Measurements from ENCODE around the gene P2RY8. TPM values are rescaled to one million over a fixed set of nuclear protein-coding genes. Genes with fewer than 3 reads are reported as not detected.
A peak's percentile ranks its signal among the peaks of the same experiment; 100 is the strongest.

P2RY8 gene
- total and polyA plus RNA-seq, 2 donors (not counting 1 experiment from before 2014, with no cell fraction given): 72.3 to 142 TPM

GRCh38 chrX:1528884-1529203 lies 8.1 kb downstream of the P2RY8 start:
- Histone ChIP-seq H3K9me3 (ENCODE audit: control extremely low read depth in 1 of 3, control insufficient read depth in 2 of 3, insufficient read depth in 1 of 3, low read length in 2 of 3) (no peaks in the 10 kb centered on the region), H3K27ac (ENCODE audit: low read length in 2 of 2) (no peak overlapping the region), H3K4me3 (ENCODE audit: control extremely low read depth in 1 of 5, extremely low read depth in 1 of 5, insufficient read depth in 1 of 5, low read depth in 2 of 5, low read length in 4 of 5) (no peak overlapping the region), H3K36me3 (replicated peaks in 1 of 2; ENCODE audit: control extremely low read depth in 1 of 2, control insufficient read depth in 1 of 2, extremely low read depth in 1 of 2, insufficient read depth in 2 of 2, low read length in 1 of 2) (peaks cover 2 to 53% of the 10 kb centered on the region in 2 experiments), H3K27me3 (replicated peaks in 1 of 4; ENCODE audit: control extremely low read depth in 1 of 4, control insufficient read depth in 3 of 4, insufficient read depth in 4 of 4, low read length in 3 of 4) (no peaks in the 10 kb centered on the region), H3K79me2 (ENCODE audit: control insufficient read depth, insufficient read depth, low read length) (peaks cover 88% of the 10 kb centered on the region), H3K4me1 (ENCODE audit: control insufficient read depth in 2 of 2, insufficient read depth in 2 of 2, low read length in 2 of 2) (peaks cover 28 to 43% of the 10 kb centered on the region in 2 donors), H3K9ac (ENCODE audit: low read length) (no peak overlapping the region), H4K20me1 (ENCODE audit: control insufficient read depth, insufficient read depth, low read length, poor library complexity, severe bottlenecking) (peaks cover 79% of the 10 kb centered on the region), H2AFZ (ENCODE audit: insufficient read depth, low read depth, low read length, poor library complexity, severe bottlenecking) (no peak overlapping the region), H3K4me2 (replicated peaks; ENCODE audit: low read depth, low read length, poor library complexity, severe bottlenecking) (no peak overlapping the region)
- 62% methylated on average over 2 of the region's 5 CpGs for WGBS (ENCODE audit: insufficient coverage)
- ChIA-PET POLR2A (no interaction called here), CTCF (no interaction called here)
- ATAC-seq (ENCODE audit: low read depth) (no peak), DNase-seq (no peak)
- Mint-ChIP-seq H3K27me3 (no peaks in the 10 kb centered on the region), H3K27ac (no peak overlapping the region), H3K4me3 (no peak overlapping the region), H3K4me1 (peaks cover 6% of the 10 kb centered on the region), H3K9me3 (ENCODE audit: insufficient read depth) (no peaks in the 10 kb centered on the region)
- TF ChIP-seq EZH2 (IDR thresholded peaks at IDR 0.05; ENCODE audit: borderline replicate concordance, insufficient read depth, low read depth, low read length, poor library complexity, severe bottlenecking) (no peak), CTCF (IDR thresholded peaks at IDR 0.05) (no peak)
- intact Hi-C loops (cut with micrococcal nuclease): no loop called here

- ATAC-seq (ENCODE audit: low read depth) (no peak), DNase-seq (no peak)
- Histone ChIP-seq H3K4me3 (ENCODE audit: control extremely low read depth in 1 of 5, extremely low read depth in 1 of 5, insufficient read depth in 1 of 5, low read depth in 2 of 5, low read length in 4 of 5) (no peak overlapping the region), H2AFZ (ENCODE audit: insufficient read depth, low read depth, low read length, poor library complexity, severe bottlenecking) (no peak overlapping the region), H3K36me3 (replicated peaks in 1 of 2; ENCODE audit: control extremely low read depth in 1 of 2, control insufficient read depth in 1 of 2, extremely low read depth in 1 of 2, insufficient read depth in 2 of 2, low read length in 1 of 2) (peaks cover 2 to 54% of the 10 kb centered on the region in 2 experiments), H3K4me1 (ENCODE audit: control insufficient read depth in 2 of 2, insufficient read depth in 2 of 2, low read length in 2 of 2) (peaks cover 28 to 44% of the 10 kb centered on the region in 2 donors), H3K27me3 (replicated peaks in 1 of 4; ENCODE audit: control extremely low read depth in 1 of 4, control insufficient read depth in 3 of 4, insufficient read depth in 4 of 4, low read length in 3 of 4) (no peaks in the 10 kb centered on the region), H3K79me2 (ENCODE audit: control insufficient read depth, insufficient read depth, low read length) (peaks cover 89% of the 10 kb centered on the region), H4K20me1 (ENCODE audit: control insufficient read depth, insufficient read depth, low read length, poor library complexity, severe bottlenecking) (peaks cover 82% of the 10 kb centered on the region), H3K9me3 (ENCODE audit: control extremely low read depth in 1 of 3, control insufficient read depth in 2 of 3, insufficient read depth in 1 of 3, low read length in 2 of 3) (no peaks in the 10 kb centered on the region), H3K4me2 (replicated peaks; ENCODE audit: low read depth, low read length, poor library complexity, severe bottlenecking) (no peak overlapping the region), H3K9ac (ENCODE audit: low read length) (no peak overlapping the region), H3K27ac (ENCODE audit: low read length in 2 of 2) (peak overlapping the region in 1 of 2 donors; percentile 0)
- WGBS (ENCODE audit: insufficient coverage): 73% methylated on average over 5 of the region's 9 CpGs
- H3K27ac Mint-ChIP-seq: no peak overlapping the region
- no peaks in the 10 kb centered on the region for H3K9me3 Mint-ChIP-seq (ENCODE audit: insufficient read depth)
- no peak overlapping the region for H3K4me3 Mint-ChIP-seq
- intact Hi-C loops (cut with micrococcal nuclease): no loop called here
- CTCF ChIA-PET: no interaction called here
- no peaks in the 10 kb centered on the region for H3K27me3 Mint-ChIP-seq
- POLR2A ChIA-PET: no interaction called here
- TF ChIP-seq EZH2 (IDR thresholded peaks at IDR 0.05; ENCODE audit: borderline replicate concordance, insufficient read depth, low read depth, low read length, poor library complexity, severe bottlenecking): no peak
- TF ChIP-seq CTCF (IDR thresholded peaks at IDR 0.05): no peak
- peaks cover 7% of the 10 kb centered on the region for H3K4me1 Mint-ChIP-seq
Observed at GRCh38 chrX:1528186-1528883, 8.7 kb downstream of the P2RY8 start.

Measured in B cell (primary cell).